H7 (cell line): ENCODE data around the gene CLPSL2. TPM values are rescaled to one million over a fixed set of nuclear protein-coding genes. Genes with fewer than 3 reads are reported as not detected.

Experiments
- DNase-seq: peaks from one replicate; pipeline ENCODE4 v3.0.0; 2012
- H3K27me3 ChIP-seq: 2 replicates; pipeline ENCODE4 v1.6.0; 2011; ENCODE audit warnings: mild to moderate bottlenecking, low read length; ENCODE audit not compliant: control insufficient read depth, insufficient read depth
- H3K36me3 ChIP-seq: replicated peaks from 2 replicates; pipeline ENCODE4 v1.5.1; 2011; ENCODE audit warnings: low read length; ENCODE audit not compliant: control insufficient read depth, insufficient read depth
- H3K4me3 ChIP-seq: 2 replicates; pipeline ENCODE4 v1.5.1; 2011; ENCODE audit warnings: low read depth, mild to moderate bottlenecking, control low read depth, low read length, moderate library complexity; ENCODE audit not compliant: insufficient read depth
- total RNA-seq: library from RNA; depleted of rRNA; stranded (reverse); fragments of >200 nt; shearing (Covaris generic); gene quantifications from 2 replicates; pipeline ENCODE4 v1.2.3, GENCODE V29; 2014

Gene CLPSL2
- total RNA-seq, 1 experiment from 2014 or later = 4.2 TPM

- no peaks in the 10 kb centered on the region for H3K36me3 ChIP-seq
- no peak for DNase-seq
- no peaks in the 10 kb centered on the region for H3K27me3 ChIP-seq
- no peak overlapping the region for H3K4me3 ChIP-seq
Measured at GRCh38 chr6:35759426-35759825, 17.0 kb upstream of the CLPSL2 start.

DNA sequence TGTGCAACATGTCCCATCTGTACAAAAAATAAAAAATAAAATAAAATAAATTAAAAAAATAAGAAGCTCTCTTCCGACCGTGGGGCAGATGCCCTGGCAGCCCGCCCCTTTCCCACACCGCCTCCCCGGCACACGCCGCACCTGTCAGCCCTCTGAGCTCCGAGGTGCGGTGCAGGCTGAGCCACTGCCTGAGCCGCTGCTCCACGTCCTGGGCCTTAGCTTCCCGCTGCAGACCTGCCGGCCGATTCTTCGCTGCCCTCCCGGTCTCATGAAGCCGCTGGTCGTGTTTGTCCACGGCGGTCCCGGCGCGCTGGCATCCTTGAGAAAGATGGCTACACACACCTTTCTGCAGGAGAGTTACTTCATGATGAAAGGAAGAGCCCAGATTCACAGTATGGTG, 10.7 kb upstream of the CLPSL2 start:
- H3K36me3 ChIP-seq = no peaks in the 10 kb centered on the region
- DNase-seq = peak; percentile 62
- H3K27me3 ChIP-seq = no peaks in the 10 kb centered on the region

GRCh38 chr6:35769211-35769610, 7.2 kb upstream of the CLPSL2 start:
- no peak overlapping the region for H3K4me3 ChIP-seq
- no peak for DNase-seq
- no peaks in the 10 kb centered on the region for H3K36me3 ChIP-seq
- H3K27me3 ChIP-seq = no peaks in the 10 kb centered on the region

More for the DNA sequence above, 10.7 kb upstream of the CLPSL2 start:
- no peak overlapping the region for H3K4me3 ChIP-seq

- Histone ChIP-seq H3K27me3 (no peaks in the 10 kb centered on the region; the same call in none of the 2 replicates), H3K36me3 (no peaks in the 10 kb centered on the region), H3K4me3 (no peak overlapping the region)
- no peak for DNase-seq
Measured at GRCh38 chr6:35771343-35771627, 5.1 kb upstream of the CLPSL2 start.

DNA sequence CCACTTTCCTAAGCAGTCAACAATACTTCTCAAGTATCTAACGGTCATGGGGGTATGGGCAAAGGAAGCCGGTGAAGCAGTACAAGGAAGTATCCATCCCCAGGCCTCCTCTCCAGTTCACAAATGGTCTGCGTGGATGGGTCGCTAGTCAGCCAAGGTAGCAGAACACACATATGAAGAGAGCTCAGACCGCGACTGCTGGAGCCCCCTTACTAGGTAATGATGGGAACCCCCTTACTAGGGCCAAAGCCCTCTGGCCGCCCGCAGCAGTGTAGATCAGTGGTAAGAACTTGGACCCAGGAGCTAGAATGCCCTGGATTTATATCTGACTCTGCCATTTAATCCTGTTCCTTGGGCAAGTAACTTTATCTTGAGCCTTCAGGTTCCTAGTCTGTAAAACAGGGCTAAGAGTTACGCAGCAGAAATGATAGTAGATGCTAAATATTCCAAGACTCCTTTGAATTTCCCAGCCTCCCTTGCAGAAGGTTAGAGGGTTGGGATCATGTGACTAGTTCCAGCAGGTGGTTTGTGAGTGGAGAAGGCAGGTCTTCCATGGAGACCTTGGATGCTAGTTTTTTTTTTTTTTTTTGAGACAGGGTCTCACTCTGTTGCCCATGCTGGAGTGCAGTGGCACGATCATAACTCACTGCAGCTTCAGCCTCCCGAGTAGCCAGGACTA, 2.1 kb upstream of the CLPSL2 start:
- DNase-seq = no peak
- no peak overlapping the region for H3K4me3 ChIP-seq
- no peaks in the 10 kb centered on the region for H3K36me3 ChIP-seq
- peaks cover 5% of the 10 kb centered on the region for H3K27me3 ChIP-seq

GRCh38 chr6:35775031-35775430, 1.4 kb upstream of the CLPSL2 start:
- no peak for DNase-seq
- Histone ChIP-seq H3K36me3 (no peaks in the 10 kb centered on the region), H3K27me3 (peaks cover 5% of the 10 kb centered on the region), H3K4me3 (no peak overlapping the region)

DNA sequence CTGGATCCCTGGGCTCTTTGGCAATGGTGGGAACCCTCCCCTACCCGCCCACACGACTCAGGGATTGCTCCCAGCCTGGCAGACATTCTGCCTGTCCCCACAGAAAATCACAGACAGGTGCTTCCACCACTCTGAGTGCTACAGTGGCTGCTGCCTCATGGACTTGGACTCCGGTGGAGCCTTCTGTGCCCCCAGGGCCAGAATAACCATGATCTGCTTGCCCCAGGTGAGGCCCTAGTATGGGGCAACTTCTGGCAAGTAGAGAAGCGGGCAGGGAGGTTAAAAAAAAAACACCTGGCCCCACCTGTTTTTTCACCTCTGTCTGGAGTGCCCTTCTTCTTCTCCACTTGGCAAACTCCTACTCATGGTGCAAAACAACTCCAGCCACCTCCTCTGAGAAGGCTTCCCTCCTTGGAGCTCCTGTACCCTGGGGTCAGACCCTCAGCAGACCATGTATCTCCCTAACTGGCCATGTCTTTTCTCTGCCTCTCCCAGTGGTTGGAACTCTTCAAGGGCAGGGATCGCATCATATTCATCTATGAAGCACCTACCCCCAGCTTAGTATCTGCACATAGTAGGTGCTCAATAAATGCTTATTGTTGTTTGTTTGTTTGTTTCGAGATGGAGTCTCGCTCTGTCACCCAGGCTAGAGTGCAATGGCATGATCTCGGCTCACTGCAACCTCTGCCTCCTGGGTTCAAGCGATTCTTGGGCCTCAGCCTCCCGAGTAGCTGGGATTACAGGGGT, 1.1 kb downstream of the CLPSL2 start:
- Histone ChIP-seq H3K36me3 (no peaks in the 10 kb centered on the region), H3K27me3 (peaks cover 5% of the 10 kb centered on the region), H3K4me3 (no peak overlapping the region)
- DNase-seq = no peak

DNA sequence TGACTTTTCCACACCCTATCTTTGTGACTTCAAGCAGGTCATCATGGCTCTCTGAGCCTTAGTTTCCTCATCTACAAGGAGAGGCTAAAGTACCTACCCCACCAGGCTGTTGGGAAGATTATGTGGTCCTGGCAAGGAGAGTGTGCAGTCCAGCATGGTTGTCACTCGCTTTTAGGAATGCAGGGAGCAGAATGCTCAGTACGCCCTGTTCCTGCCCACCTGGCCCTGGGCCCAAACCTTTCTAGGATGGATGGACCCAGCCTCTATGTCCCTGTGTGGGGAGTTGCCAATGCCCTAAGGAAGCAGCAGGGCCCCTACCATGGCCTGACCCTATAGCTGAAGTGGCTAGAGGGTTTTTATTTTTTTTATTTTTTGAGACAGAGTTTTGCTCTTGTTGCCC, 2.0 kb downstream of the CLPSL2 start:
- peak; percentile 6 for DNase-seq
- Histone ChIP-seq H3K36me3 (no peaks in the 10 kb centered on the region), H3K4me3 (no peak overlapping the region), H3K27me3 (peaks cover 5% of the 10 kb centered on the region)

- no peak within 1 kb of the TSS for H3K4me3 ChIP-seq
- peak; percentile 17 for DNase-seq
- H3K36me3 ChIP-seq = no peaks in the 10 kb centered on the region
- H3K27me3 ChIP-seq = peaks cover 5% of the 10 kb centered on the region
Measured at GRCh38 chr6:35780719-35781118, 4.3 kb downstream of the CLPSL2 start, which contains the start of gene CLPSL1. Gene CLPSL1 (plus strand): TSS chr6:35781019. CDS start chr6:35781111, 92 bp downstream.

GRCh38 chr6:35781290-35781689, 4.9 kb downstream of the CLPSL2 start:
- H3K27me3 ChIP-seq = peaks cover 5% of the 10 kb centered on the region
- H3K36me3 ChIP-seq = no peaks in the 10 kb centered on the region
- peak; percentile 10 for DNase-seq
- H3K4me3 ChIP-seq = no peak overlapping the region

GRCh38 chr6:35782424-35782823, 6.0 kb downstream of the CLPSL2 start:
- Histone ChIP-seq H3K4me3 (no peak overlapping the region), H3K36me3 (no peaks in the 10 kb centered on the region), H3K27me3 (peaks cover 2% of the 10 kb centered on the region; the same call in 1 of the 2 replicates)
- peak; percentile 26 for DNase-seq

DNA sequence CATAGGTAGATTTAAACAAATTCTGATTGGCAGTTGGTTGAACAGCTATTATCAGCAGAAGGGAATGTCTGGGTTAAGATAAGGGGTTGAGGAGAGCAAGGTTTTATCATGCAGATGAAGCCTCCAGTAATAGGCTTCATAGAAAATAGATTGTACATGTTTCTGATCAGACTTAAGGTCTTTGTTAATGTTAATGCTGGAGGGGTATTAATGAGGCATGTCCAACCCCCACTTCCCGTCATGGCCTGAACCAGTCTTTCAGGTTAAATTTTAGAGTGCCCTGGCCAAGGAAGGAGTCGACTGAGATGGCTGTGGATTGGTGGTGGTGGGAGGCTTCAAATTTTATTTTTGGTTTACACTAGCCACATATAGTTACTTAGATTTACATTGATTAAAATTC, 7.8 kb downstream of the CLPSL2 start:
- Histone ChIP-seq H3K4me3 (no peak overlapping the region), H3K27me3 (peaks cover 2% of the 10 kb centered on the region; the same call in 1 of the 2 replicates), H3K36me3 (no peaks in the 10 kb centered on the region)
- no peak for DNase-seq

- Histone ChIP-seq H3K4me3 (no peak overlapping the region), H3K27me3 (peaks cover 2% of the 10 kb centered on the region; the same call in 1 of the 2 replicates), H3K36me3 (no peaks in the 10 kb centered on the region)
- DNase-seq = no peak
Measured at GRCh38 chr6:35786272-35786671, 9.9 kb downstream of the CLPSL2 start.

- Histone ChIP-seq H3K4me3 (no peak overlapping the region), H3K27me3 (peaks cover 2% of the 10 kb centered on the region; the same call in 1 of the 2 replicates), H3K36me3 (no peaks in the 10 kb centered on the region)
- peak; percentile 82 for DNase-seq
Measured at GRCh38 chr6:35786810-35787209, 10.4 kb downstream of the CLPSL2 start.
